Stimulated activated CD8-positive, alpha-beta memory T cell treated with anti-CD3 and anti-CD28 coated beads, Interleukin-4, amount 100 ng/mL, for 48 hours (primary cell): ENCODE data around the gene THEM5.

Experiments used
- DNase-seq: peaks from one replicate; pipeline ENCODE4 v3.0.0-alpha.2; 2020

THEM5 gene

DNA sequence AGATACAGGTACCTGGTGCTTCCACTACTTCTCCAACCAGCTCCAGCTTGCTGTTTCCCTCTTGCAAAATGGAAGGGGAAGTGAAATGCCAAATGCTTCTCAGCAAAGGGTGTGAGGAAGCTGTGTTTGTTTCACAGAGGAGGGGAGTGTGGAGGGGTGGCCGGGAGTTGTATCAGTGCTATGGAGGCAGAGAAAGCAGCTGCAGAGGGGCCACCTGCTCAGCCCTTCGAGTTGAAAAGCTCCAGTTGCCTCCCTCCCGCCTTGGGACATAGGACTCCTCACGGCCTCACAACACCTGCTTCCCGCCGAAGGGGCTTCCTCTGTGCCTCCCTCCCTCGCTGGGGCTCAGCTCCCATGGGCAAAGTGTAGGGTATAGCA lies 36.2 kb downstream of the THEM5 start:
- DNase-seq: no peak

- no peak for DNase-seq
Measured at GRCh38 chr1:151816548-151817352, 36.8 kb downstream of the THEM5 start.

- DNase-seq: no peak
Measured at GRCh38 chr1:151815716-151816327, 37.7 kb downstream of the THEM5 start.

- DNase-seq: no peak
Measured at GRCh38 chr1:151814971-151815545, 38.5 kb downstream of the THEM5 start.

GRCh38 chr1:151814426-151814825 lies 39.1 kb downstream of the THEM5 start:
- no peak for DNase-seq

- DNase-seq: no peak
Measured at GRCh38 chr1:151813271-151813977, 40.1 kb downstream of the THEM5 start.

GRCh38 chr1:151811181-151811580 lies 42.3 kb downstream of the THEM5 start:
- DNase-seq: no peak

DNA sequence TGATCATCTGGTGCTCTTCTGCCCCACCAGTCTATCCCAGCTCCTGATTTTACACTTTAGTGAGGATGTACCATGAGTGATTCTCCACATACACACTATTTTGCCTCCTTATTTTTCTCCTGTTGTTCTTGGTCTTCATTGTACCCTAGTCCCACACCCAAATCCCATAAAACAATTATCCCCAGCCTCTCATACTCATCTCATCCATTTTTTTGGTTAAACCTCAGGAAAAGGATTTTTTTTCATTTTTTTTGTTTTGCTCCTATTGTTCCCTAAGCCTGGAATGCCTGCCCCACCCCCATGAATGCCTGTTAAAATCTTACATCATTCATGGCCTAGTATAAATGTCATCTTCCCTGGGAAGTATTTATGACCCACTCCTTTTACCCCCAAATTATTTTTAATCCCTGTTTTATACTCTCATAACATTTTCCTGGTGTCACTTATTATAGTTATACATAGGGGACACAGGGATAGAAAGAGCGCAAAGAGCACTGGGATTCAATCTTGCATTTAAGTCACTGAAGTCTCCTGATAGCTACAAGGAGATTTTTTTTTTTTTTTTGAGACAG lies 43.4 kb downstream of the THEM5 start:
- no peak for DNase-seq

- DNase-seq: no peak
Measured at GRCh38 chr1:151809290-151809984, 44.1 kb downstream of the THEM5 start.

DNA sequence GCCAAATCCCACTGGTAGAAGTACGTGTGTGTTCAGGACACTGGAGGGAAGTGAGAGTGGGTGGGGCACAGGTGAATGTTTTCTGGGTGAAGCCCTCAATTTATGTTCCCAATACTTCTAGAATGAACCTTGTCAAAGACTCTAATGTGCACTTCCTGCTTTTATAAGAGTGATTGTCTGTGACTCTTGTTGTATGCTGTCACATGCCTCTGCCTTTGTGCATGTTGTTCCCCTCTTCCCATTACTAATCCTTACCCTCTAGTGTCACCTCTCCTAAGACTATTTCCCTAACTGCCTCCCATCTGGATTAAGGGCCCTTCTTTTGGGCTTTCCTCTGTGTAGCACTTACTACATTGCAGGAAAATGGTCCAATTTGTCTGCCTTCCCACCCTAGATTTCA lies 45.7 kb downstream of the THEM5 start:
- DNase-seq: no peak

- no peak for DNase-seq
Measured at GRCh38 chr1:151807131-151807530, 46.4 kb downstream of the THEM5 start.

DNA sequence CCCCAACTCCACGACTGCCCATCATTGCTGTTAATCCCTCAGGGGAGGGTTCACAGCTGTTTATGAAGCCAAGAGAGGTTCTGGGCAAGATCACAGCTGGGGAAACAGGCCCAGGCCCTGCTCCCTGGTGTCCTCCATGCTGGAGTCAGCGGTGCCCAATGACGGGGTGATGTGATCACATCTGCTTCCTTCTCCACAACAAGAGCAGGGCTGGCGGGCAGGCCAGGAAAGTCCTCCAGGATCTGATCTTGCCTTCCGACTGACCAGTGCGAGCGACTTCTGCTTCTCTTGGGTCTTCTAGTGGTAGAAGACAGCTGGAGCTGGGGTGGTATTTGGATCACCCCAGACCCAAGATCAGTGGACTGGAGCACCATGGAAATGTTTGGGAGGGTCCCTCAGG lies 47.3 kb downstream of the THEM5 start:
- DNase-seq: no peak

GRCh38 chr1:151805066-151805820 lies 48.3 kb downstream of the THEM5 start, which contains the start of gene LINGO4:
LINGO4 (minus strand) TSS chr1:151805419; CDS start chr1:151802704, 2,715 bp downstream.
- DNase-seq: no peak

GRCh38 chr1:151803915-151804314 lies 49.6 kb downstream of the THEM5 start:
- no peak for DNase-seq

- DNase-seq: no peak
Measured at GRCh38 chr1:151803164-151803563, 50.3 kb downstream of the THEM5 start.

DNA sequence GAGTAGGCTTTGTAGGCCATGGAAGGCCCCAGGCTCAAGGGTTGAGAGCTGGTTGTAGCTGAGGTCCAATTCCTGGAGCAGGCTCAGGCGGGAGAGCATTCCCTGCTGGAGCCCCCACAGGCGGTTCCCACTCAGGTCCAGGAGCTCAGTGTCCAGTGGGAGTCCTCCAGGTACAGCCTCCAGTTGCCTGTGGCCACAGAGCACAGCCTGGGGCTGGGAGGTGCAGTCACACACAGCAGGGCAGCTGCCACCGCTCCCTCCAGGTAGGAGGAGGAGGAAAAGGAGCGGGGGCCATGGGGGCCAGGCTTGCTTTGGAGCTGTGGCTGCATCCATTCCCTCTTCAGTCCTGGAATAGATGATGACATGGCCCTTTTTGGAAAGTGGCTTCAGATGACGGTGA lies 51.1 kb downstream of the THEM5 start:
- no peak for DNase-seq

DNA sequence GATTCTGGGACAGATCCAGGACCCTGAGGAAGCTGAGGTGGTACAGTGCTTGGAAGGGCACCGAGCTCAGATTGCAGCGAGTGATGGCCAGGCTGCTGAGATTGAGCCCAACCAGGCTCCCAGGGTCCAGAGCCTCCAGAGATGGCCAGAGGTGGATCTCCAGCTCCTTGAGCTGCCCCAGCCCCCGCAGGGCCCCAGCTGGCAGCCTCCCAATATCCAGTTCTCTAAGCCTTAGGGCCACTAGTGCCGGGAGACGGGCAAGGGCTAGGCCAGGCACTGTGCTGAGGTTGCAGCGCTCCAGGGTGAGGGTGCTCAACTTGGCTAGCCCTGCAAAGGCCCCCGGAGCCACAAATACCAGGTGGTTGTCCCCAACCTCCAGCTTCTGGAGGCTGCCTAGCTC lies 51.7 kb downstream of the THEM5 start:
- DNase-seq: no peak

- DNase-seq: no peak
Measured at GRCh38 chr1:151801310-151801820, 52.1 kb downstream of the THEM5 start.

DNA sequence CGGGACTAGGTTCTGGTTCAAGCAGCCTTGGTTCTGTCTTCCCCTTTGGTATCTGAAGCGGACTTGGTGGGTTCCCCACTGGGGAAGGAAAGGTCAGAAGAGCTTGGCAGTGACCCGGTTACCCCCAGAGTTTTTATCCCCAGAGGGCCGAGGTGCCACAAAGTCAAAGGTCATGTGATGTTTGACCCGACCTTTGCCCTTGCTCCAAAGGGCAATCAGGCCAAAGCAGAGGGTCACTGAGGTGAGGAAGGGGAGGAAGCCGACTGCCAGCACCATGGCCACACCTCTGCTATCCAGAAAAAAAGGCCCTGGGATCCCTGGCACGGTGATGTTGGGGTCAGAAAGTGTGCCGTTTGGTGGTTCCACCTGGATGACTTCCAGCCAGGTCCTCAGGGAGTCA lies 52.7 kb downstream of the THEM5 start:
- no peak for DNase-seq

DNA sequence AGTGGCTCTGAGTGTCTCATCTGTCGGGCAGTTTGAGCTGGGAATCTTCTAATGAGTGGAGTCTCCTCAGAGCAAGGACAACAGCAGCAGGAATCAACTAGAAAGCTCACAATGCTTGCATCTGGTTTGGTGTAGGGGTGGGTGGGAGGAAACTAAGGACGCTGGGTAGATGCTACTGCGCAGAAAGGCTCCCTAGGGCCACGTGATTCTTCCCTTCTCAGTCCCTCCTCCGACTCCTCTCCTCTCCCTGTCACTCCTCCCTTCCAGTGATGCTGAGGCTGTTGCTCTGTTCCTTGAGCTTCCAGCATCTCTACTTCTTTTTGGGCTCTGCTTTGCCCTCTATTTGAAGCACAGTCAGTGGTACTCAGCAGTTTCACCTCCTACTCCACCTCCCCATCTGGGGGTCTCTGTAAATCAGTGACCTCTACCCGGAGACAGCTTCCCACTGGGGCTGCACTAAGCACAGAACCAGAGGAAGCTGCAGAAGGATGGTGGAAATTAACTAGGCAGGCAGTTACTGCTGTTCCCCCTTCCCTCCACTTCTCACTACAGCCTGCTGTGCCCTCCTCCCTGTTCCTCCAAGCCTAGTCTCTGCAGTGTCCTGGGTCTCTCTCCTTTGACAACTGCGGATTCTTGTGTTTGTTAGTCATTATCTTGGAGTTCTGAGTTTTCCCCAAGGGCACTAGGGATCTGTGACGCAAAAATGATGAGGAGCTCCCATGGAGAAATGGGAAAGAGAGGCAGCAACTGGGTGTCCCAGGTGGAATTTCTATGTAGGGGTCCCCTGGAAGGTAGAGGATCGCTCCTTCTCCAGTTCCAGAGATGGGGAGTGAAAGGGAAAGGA lies 54.1 kb downstream of the THEM5 start:
- no peak for DNase-seq

- DNase-seq: no peak
Measured at GRCh38 chr1:151798571-151798970, 54.9 kb downstream of the THEM5 start.
